ENCODE measurements around the gene MUC5B. TPM values are rescaled to one million over a fixed set of nuclear protein-coding genes. Genes with fewer than 3 reads are reported as not detected.

The MUC5B gene
- total RNA-seq, 4 donors from 2014 or later, result 0.44 TPM; not detected in 3

GRCh38 chr11:1304380-1304779 is 81.5 kb downstream of the MUC5B start:
- DNase-seq (ENCODE audit: low spot score) (no peak), ATAC-seq (ENCODE audit: low FRiP score) (no peak)

DNA sequence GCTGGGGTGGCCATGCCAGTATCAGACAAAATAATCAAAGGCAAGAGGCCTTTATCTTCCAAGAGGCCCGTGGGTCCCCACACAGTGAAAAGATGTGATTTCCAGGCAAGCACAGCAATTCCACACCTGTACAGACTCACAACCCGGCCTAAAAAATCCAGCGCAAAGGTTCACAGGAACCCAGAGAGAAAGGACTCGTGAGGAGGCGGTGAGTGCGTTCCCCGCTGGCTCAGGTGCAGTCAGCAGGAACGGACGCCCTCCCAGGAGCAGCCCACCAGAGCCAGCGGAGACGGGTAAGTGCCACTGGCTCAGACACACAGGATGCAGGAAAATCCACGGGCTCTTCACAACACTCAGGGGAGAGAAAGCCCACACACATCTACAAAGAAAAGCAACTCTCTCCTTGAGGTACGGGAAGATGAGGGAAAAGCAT is 82.2 kb downstream of the MUC5B start:
- TF ChIP-seq, protein P1, sequence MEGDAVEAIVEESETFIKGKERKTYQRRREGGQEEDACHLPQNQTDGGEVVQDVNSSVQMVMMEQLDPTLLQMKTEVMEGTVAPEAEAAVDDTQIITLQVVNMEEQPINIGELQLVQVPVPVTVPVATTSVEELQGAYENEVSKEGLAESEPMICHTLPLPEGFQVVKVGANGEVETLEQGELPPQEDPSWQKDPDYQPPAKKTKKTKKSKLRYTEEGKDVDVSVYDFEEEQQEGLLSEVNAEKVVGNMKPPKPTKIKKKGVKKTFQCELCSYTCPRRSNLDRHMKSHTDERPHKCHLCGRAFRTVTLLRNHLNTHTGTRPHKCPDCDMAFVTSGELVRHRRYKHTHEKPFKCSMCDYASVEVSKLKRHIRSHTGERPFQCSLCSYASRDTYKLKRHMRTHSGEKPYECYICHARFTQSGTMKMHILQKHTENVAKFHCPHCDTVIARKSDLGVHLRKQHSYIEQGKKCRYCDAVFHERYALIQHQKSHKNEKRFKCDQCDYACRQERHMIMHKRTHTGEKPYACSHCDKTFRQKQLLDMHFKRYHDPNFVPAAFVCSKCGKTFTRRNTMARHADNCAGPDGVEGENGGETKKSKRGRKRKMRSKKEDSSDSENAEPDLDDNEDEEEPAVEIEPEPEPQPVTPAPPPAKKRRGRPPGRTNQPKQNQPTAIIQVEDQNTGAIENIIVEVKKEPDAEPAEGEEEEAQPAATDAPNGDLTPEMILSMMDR (IDR thresholded peaks at IDR 0.05), result no peak
- ATAC-seq (ENCODE audit: low FRiP score) (no peak), DNase-seq (ENCODE audit: low spot score) (no peak)

More at GRCh38 chr11:1304380-1304779, 81.5 kb downstream of the MUC5B start:
- TF ChIP-seq, protein P1 (IDR thresholded peaks at IDR 0.05), result no peak

- DNase-seq (ENCODE audit: low spot score), result no peak
- no peak for ATAC-seq (ENCODE audit: low FRiP score)
- TF ChIP-seq, protein P1 (IDR thresholded peaks at IDR 0.05), result no peak
Observed at GRCh38 chr11:1305501-1306056, 82.7 kb downstream of the MUC5B start.

GRCh38 chr11:1306186-1307162 is 83.6 kb downstream of the MUC5B start:
- no peak for DNase-seq (ENCODE audit: low spot score)
- no peak for ATAC-seq (ENCODE audit: low FRiP score)
- TF ChIP-seq, protein P1 (IDR thresholded peaks at IDR 0.05), result no peak

DNA sequence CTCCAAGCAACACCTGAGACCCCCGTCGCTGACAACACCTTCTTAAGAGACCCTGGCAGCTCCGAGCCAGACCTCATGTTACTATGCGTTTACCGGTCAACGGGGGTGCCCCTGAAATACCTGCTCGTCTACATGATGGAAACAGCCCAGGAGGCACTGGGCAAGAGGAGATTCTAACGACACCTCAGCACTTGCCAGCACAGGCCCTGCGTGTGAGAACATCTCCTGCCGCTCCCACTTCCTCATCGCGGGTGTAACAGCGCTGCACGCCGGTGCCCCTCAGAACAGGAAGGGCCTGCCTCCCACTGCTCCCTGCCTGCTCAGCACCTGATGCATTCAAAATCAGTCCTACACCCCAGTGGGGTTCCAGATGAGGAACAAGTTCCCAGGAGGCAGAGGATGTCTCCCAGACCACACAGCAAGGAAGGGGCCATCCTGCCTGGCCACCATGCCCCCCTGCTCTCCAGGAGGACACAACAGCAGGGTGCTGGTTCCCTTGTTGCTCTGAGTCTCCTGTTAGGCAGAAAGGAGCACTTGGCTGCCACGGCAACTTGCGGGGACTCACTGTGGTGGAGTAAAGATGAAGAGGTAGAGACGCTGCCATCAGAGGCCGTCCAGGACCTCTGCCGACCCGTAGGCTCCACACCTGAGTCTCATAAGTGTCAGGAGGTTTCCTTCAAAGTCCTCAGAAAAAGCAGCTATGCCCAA is 84.5 kb downstream of the MUC5B start:
- DNase-seq (ENCODE audit: low spot score) (no peak), ATAC-seq (ENCODE audit: low FRiP score) (no peak)
- TF ChIP-seq, protein P1 (IDR thresholded peaks at IDR 0.05), result no peak

GRCh38 chr11:1307998-1308742 is 85.3 kb downstream of the MUC5B start:
- TF ChIP-seq, protein P1 (IDR thresholded peaks at IDR 0.05), result no peak
- DNase-seq (ENCODE audit: low spot score) (no peak), ATAC-seq (ENCODE audit: low FRiP score) (no peak)
